ENCODE measurements around the gene ZNF670. TPM values are rescaled to one million over a fixed set of nuclear protein-coding genes. Genes with fewer than 3 reads are reported as not detected.

The ZNF670 gene
- total RNA-seq, 1 donor from 2014 or later = 1.3 TPM

- intact Hi-C loops (cut with DNase I) = no loop called here
- DNase-seq = no peak
- ATAC-seq (ENCODE audit: poor library complexity) = no peak
Measured at GRCh38 chr1:247107694-247108093, 29.1 kb upstream of the ZNF670 start.

- ATAC-seq (ENCODE audit: poor library complexity) (no peak), DNase-seq (no peak)
- intact Hi-C loops (cut with DNase I) = no loop called here
Measured at GRCh38 chr1:247105966-247106365, 27.4 kb upstream of the ZNF670 start.

DNA sequence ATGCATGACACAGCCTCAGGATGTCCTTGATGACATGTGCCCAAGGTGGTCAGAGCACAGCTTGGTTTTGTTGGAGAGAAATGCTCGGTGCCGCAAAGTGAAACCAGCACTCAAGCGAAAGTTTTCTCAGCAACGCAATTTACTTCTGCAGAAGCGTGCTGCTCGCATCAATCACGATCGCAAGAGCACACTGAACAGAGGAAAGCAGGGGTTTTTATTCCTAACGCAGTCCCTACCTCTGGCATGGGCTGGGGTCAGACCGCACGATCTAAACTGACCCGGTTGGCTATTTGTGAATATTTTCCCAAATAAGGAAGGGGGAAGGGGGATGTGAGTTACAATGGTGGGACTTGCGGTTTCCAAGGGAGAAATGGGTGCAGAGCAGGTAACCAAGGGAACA is 26.4 kb upstream of the ZNF670 start:
- intact Hi-C loops (cut with DNase I) = no loop called here
- ATAC-seq (ENCODE audit: poor library complexity) (no peak), DNase-seq (no peak)

GRCh38 chr1:247103859-247104591 is 25.4 kb upstream of the ZNF670 start, which contains the start of gene ZNF669:
Gene ZNF669 (minus strand): TSS chr1:247104356. CDS start chr1:247104199, 157 bp downstream.
- intact Hi-C loops (cut with DNase I) = no loop called here
- ATAC-seq (ENCODE audit: poor library complexity) = peak; percentile 100
- peak; percentile 98 for DNase-seq

GRCh38 chr1:247102381-247102780 is 23.8 kb upstream of the ZNF670 start:
- ATAC-seq (ENCODE audit: poor library complexity) = no peak
- intact Hi-C loops (cut with DNase I) = no loop called here
- no peak for DNase-seq

DNA sequence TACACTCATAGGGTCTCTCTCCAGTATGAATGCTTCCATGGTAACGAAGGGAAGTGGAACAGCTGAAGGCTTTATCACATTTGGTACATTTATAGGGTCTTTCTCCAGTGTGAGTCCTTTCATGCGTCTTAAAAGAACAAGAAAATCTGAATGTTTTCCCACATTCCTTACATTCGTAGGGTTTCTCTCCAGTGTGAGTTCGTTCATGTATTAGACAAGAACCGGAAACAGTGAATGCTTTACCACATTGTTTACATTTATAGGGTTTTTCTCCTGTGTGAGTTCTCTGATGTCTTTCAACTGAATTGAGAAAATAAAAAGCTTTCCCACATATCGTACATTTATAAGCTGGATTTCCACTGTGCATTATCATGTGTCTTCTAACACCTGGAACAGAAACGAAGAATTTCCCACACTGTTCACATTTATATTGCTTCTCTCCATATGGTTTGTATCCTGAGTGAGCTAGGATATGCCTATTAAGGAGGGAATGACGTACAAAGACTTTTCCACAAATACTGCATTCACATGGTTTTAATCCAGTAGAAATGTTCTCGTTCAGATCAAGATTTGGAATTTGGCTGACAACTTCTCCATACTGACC is 22.2 kb upstream of the ZNF670 start:
- intact Hi-C loops (cut with DNase I) = no loop called here
- no peak for DNase-seq
- no peak for ATAC-seq (ENCODE audit: poor library complexity)

GRCh38 chr1:247096958-247097357 is 18.3 kb upstream of the ZNF670 start:
- ATAC-seq (ENCODE audit: poor library complexity) = no peak
- DNase-seq = no peak
- intact Hi-C loops (cut with DNase I) = no loop called here

GRCh38 chr1:247096544-247096943 is 17.9 kb upstream of the ZNF670 start:
- ATAC-seq (ENCODE audit: poor library complexity) = no peak
- intact Hi-C loops (cut with DNase I) = no loop called here
- DNase-seq = no peak

- DNase-seq = no peak
- ATAC-seq (ENCODE audit: poor library complexity) = no peak
- intact Hi-C loops (cut with DNase I) = no loop called here
Measured at GRCh38 chr1:247096112-247096511, 17.5 kb upstream of the ZNF670 start.

GRCh38 chr1:247090455-247090854 is 11.8 kb upstream of the ZNF670 start:
- no peak for DNase-seq
- no peak for ATAC-seq (ENCODE audit: poor library complexity)
- intact Hi-C loops (cut with DNase I) = no loop called here

DNA sequence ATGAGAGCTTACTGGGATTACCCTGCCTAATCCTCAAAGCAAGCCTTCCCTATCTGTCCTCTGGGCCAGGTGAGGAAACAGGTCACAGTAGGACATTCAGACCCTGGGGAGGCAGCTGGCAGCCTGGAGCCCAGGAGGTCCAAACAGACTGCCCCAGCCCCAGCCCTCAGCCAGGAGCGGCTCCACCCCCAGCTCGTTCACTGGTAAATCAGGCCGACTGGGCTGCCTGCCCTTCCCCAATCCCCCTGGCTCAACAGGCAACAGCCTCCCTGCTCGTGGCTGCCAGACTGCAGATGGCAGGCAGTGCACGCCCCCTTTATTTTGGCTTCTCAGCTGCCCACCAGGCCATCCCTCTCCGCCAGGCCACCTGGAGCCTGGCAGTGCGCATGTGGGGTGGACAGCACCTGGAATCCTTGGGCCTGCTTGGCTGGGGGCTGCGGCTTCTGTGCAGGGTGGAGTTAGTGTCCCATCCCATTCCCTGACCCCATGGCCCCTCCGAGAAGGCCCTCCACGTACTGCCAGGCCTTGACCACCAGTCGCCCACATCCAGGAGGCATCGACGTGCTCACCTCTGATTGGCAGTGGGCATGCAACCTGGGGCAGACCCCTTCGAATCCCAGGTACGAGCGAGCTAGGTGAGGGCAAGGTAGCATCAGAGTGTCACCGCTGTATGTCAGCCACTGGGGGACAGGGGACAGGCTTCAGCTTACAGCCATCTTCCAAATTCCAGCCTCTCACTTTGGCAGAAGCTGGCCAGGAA is 11.2 kb upstream of the ZNF670 start:
- intact Hi-C loops (cut with DNase I) = no loop called here
- no peak for ATAC-seq (ENCODE audit: poor library complexity)

GRCh38 chr1:247088967-247089366 is 10.4 kb upstream of the ZNF670 start:
- no peak for ATAC-seq (ENCODE audit: poor library complexity)
- intact Hi-C loops (cut with DNase I) = no loop called here
- DNase-seq = no peak

More for the DNA sequence above, 11.2 kb upstream of the ZNF670 start:
- DNase-seq = no peak

DNA sequence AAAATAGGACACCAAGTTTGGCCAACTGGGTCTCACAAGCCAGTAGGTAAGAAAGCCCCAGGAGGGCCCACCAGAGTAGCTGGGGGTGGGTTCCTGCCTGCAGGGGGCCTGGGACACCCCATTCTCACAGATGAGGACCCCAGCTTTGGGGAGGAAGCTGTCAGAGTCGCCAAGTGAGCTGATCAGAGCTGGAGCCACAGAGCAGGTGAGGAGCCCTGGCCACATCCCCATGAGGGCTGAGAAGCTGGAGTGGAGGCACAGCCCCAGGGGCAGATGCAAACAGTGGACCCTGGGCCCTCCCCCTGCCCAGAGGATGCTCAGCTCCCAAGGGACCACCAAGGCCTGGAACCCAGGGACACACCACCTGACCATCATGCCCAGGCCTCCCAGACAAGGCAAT is 8.6 kb upstream of the ZNF670 start:
- intact Hi-C loops (cut with DNase I) = no loop called here
- no peak for DNase-seq
- ATAC-seq (ENCODE audit: poor library complexity) = no peak

GRCh38 chr1:247085310-247085709 is 6.7 kb upstream of the ZNF670 start:
- intact Hi-C loops (cut with DNase I) = no loop called here
- DNase-seq (no peak), ATAC-seq (ENCODE audit: poor library complexity) (no peak)

GRCh38 chr1:247084771-247085170 is 6.2 kb upstream of the ZNF670 start:
- no peak for ATAC-seq (ENCODE audit: poor library complexity)
- intact Hi-C loops (cut with DNase I) = no loop called here
- no peak for DNase-seq

- intact Hi-C loops (cut with DNase I) = no loop called here
- DNase-seq = no peak
- ATAC-seq (ENCODE audit: poor library complexity) = no peak
Measured at GRCh38 chr1:247079141-247079874, 697 bp upstream of the ZNF670 start.

GRCh38 chr1:247077876-247078257 is 744 bp downstream of the ZNF670 start:
- intact Hi-C loops (cut with DNase I) = no loop called here
- DNase-seq = no peak
- ATAC-seq (ENCODE audit: poor library complexity) = peak; percentile 5

DNA sequence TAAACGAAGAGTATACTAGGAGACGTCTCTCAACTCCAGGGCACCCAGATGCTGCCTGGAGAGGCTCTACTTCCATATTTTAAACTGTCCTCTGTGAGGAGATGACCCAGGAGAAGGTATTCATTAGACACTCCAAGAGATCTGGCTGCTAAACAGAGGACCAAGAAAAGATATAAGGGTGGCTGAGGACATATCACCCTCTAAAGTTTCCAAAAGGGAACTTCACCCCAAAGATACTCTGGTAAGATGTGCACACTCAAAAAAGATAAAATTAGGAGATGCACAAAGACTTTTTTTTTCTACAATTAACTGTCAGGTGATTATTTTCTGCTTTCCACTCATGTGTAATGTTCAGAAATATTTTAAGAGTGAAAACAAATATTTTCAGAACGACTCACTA is 1.4 kb downstream of the ZNF670 start:
- ATAC-seq (ENCODE audit: poor library complexity) (no peak), DNase-seq (no peak)
- intact Hi-C loops (cut with DNase I) = no loop called here

GRCh38 chr1:247070645-247071044 is 8.0 kb downstream of the ZNF670 start:
- no peak for ATAC-seq (ENCODE audit: poor library complexity)
- DNase-seq = no peak
- intact Hi-C loops (cut with DNase I) = no loop called here
